Mesenchymal stem cell (in vitro differentiated cells and primary cell): ENCODE data around the gene ZNF439.
"Not testable (repeated sequence)": the region's sequence is repeated elsewhere in the genome, so short reads cannot be mapped to it uniquely, and the experiment has no call there.

Experiments used
- DNase-seq: peaks from one replicate; pipeline ENCODE4 v3.0.0-alpha.2; 2013
- H2AFZ ChIP-seq: one replicate; pipeline ENCODE4 v1.6.1; 2013; ENCODE audit warnings: low read depth, mild to moderate bottlenecking, control low read depth, inconsistent platforms, low read length, moderate library complexity
- H2AK5ac ChIP-seq: 2 replicates; pipeline ENCODE4 v1.6.1; 2013; ENCODE audit warnings: low read length, moderate library complexity, mild to moderate bottlenecking, inconsistent platforms; ENCODE audit not compliant: severe bottlenecking
- H2BK120ac ChIP-seq: one replicate; pipeline ENCODE4 v1.6.1; 2013; ENCODE audit warnings: low read depth, mild to moderate bottlenecking, inconsistent platforms, low read length, moderate library complexity
- H2BK12ac ChIP-seq, 2 experiments: one replicate each; pipeline ENCODE4 v1.6.1; 2013; ENCODE audit warnings: inconsistent platforms in 2 of 2, low read length in 2 of 2, mild to moderate bottlenecking in 2 of 2, moderate library complexity in 2 of 2, control low read depth in 1 of 2
- H2BK15ac ChIP-seq: one replicate; pipeline ENCODE4 v1.6.1; 2013; ENCODE audit warnings: mild to moderate bottlenecking, low read depth, inconsistent platforms; ENCODE audit not compliant: poor library complexity, severe bottlenecking
- H2BK5ac ChIP-seq: 2 replicates; pipeline ENCODE4 v1.6.1; 2013; ENCODE audit warnings: low read depth, mild to moderate bottlenecking, low read length, control low read depth, inconsistent platforms; ENCODE audit not compliant: poor library complexity, severe bottlenecking
- H3K14ac ChIP-seq, 2 experiments: one replicate each; pipeline ENCODE4 v1.6.1; 2013; ENCODE audit warnings: inconsistent platforms in 2 of 2, low read length in 2 of 2, control low read depth in 1 of 2, mild to moderate bottlenecking in 1 of 2, moderate library complexity in 1 of 2
- H3K18ac ChIP-seq, 2 experiments: one replicate each; pipeline ENCODE4 v1.6.1; 2013; ENCODE audit warnings: inconsistent platforms in 2 of 2, low read length in 2 of 2, control low read depth in 1 of 2, low read depth in 1 of 2, mild to moderate bottlenecking in 1 of 2
- H3K23ac ChIP-seq, 2 experiments: one replicate each; pipeline ENCODE4 v1.6.1; 2013; ENCODE audit warnings: inconsistent platforms in 2 of 2, low read length in 2 of 2, mild to moderate bottlenecking in 2 of 2, moderate library complexity in 2 of 2, control low read depth in 1 of 2
- H3K27ac ChIP-seq: 2 replicates; pipeline ENCODE4 v1.5.1; 2013; ENCODE audit warnings: mild to moderate bottlenecking, moderate library complexity, low read length, control low read depth, inconsistent platforms; ENCODE audit not compliant: poor library complexity, severe bottlenecking
- H3K27me3 ChIP-seq, 2 experiments: 2 replicates each; pipeline versions ENCODE4 v1.6.1 to v1.7.0; 2013; ENCODE audit warnings: low read length in 2 of 2, mild to moderate bottlenecking in 2 of 2, moderate library complexity in 2 of 2, control low read depth in 1 of 2, inconsistent platforms in 1 of 2; ENCODE audit not compliant: control insufficient read depth in 1 of 2, insufficient read depth in 1 of 2
- H3K36me3 ChIP-seq, 2 experiments: 2 replicates each; pipeline versions ENCODE4 v1.6.1 to v1.7.0; 2013; ENCODE audit warnings: low read length in 2 of 2, control low read depth in 1 of 2, inconsistent platforms in 1 of 2, low read depth in 1 of 2, mild to moderate bottlenecking in 1 of 2; ENCODE audit not compliant: insufficient read depth in 2 of 2, control insufficient read depth in 1 of 2
- H3K4ac ChIP-seq, 2 experiments: one replicate each; pipeline ENCODE4 v1.6.1; 2013; ENCODE audit warnings: inconsistent platforms in 2 of 2, low read length in 2 of 2, mild to moderate bottlenecking in 2 of 2, moderate library complexity in 2 of 2, control low read depth in 1 of 2, low read depth in 1 of 2
- H3K4me1 ChIP-seq: 2 replicates; pipeline ENCODE4 v1.6.1; 2013; ENCODE audit warnings: low read depth, low read length, control low read depth; ENCODE audit not compliant: control insufficient read depth, insufficient read depth
- H3K4me2 ChIP-seq: 2 replicates; pipeline ENCODE4 v1.6.1; 2013; ENCODE audit warnings: low read length, mild to moderate bottlenecking, inconsistent platforms; ENCODE audit not compliant: poor library complexity, severe bottlenecking
- H3K4me3 ChIP-seq, 2 experiments: 2 replicates each; pipeline versions ENCODE4 v1.5.1 to v1.7.0; 2013; ENCODE audit warnings: low read length in 2 of 2, mild to moderate bottlenecking in 2 of 2, control low read depth in 1 of 2, low read depth in 1 of 2; ENCODE audit not compliant: insufficient read depth in 1 of 2
- H3K79me1 ChIP-seq: replicated peaks from 2 replicates; pipeline ENCODE4 v1.6.1; 2013; ENCODE audit warnings: mild to moderate bottlenecking, control low read depth, low read length, inconsistent platforms; ENCODE audit not compliant: poor library complexity, severe bottlenecking
- H3K9ac ChIP-seq: 2 replicates; pipeline ENCODE4 v1.7.0; 2013; ENCODE audit warnings: mild to moderate bottlenecking, low read length, moderate library complexity
- H3K9me3 ChIP-seq: 2 replicates; pipeline ENCODE4 v1.7.0; 2013; ENCODE audit warnings: mild to moderate bottlenecking, low read length; ENCODE audit not compliant: control insufficient read depth
- H4K8ac ChIP-seq: one replicate; pipeline ENCODE4 v1.6.1; 2013; ENCODE audit warnings: inconsistent platforms, mild to moderate bottlenecking, low read length, moderate library complexity
- H4K91ac ChIP-seq: one replicate; pipeline ENCODE4 v1.6.1; 2013; ENCODE audit warnings: mild to moderate bottlenecking, low read length, inconsistent platforms
- whole genome bisulfite sequencing: methylation state at CpG from one replicate; pipeline ENCODE4 v1.1.7; 2013; ENCODE audit warnings: mixed read lengths; 5-methylcytosine and 5-hydroxymethylcytosine counted together

The ZNF439 gene

DNA sequence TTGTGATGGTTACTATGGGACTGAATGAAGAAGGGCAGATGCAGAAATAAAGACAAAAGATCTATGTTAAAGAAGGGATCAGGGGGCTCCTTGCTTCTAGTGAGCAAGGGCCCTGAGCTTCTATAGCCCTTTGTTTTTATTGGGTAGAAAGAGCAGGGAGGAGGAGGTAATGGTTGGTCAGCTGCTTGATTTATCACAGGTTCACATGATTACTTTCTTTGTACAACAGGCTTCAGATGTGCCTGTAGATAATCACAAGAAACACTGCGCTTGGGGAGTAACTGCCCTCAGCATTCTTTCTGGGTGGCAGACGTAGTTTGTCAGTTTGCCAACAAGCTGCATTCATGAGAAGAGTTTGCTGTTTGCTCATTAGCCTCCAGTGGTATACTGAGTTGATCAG is 4.8 kb upstream of the ZNF439 start:
- Histone ChIP-seq H3K27ac (no peak overlapping the region), H3K14ac (no peak overlapping the region), H3K79me1 (no peaks in the 10 kb centered on the region), H2BK15ac (no peak overlapping the region), H3K4ac (no peak overlapping the region), H3K9me3 (peaks cover 3% of the 10 kb centered on the region), H4K91ac (no peak overlapping the region), H3K4me2 (no peak overlapping the region), H3K36me3 (no peaks in the 10 kb centered on the region), H3K4me1 (no peaks in the 10 kb centered on the region), H2AK5ac (no peak overlapping the region), H3K9ac (no peak overlapping the region), H3K23ac (no peak overlapping the region), H2AFZ (no peak overlapping the region), H2BK5ac (no peak overlapping the region), H2BK12ac (no peak overlapping the region), H3K27me3 (no peaks in the 10 kb centered on the region), H4K8ac (no peak overlapping the region), H3K18ac (no peak overlapping the region), H2BK120ac (no peak overlapping the region), H3K4me3 (no peak overlapping the region)
- WGBS = 70% methylated on average over 2 of the region's 2 CpGs
- no peak for DNase-seq

GRCh38 chr19:11847615-11848014 is 911 bp upstream of the ZNF439 start:
- H2BK120ac ChIP-seq, H3K9me3 ChIP-seq, H3K4me2 ChIP-seq, H3K36me3 ChIP-seq, H3K18ac ChIP-seq, H3K27ac ChIP-seq, H3K23ac ChIP-seq, H3K27me3 ChIP-seq, H3K9ac ChIP-seq, H3K4me3 ChIP-seq, H2BK15ac ChIP-seq, H2BK5ac ChIP-seq, H2BK12ac ChIP-seq, DNase-seq, H3K14ac ChIP-seq, H2AK5ac ChIP-seq, H2AFZ ChIP-seq, H3K4ac ChIP-seq, H4K8ac ChIP-seq, H4K91ac ChIP-seq, H3K4me1 ChIP-seq, H3K79me1 ChIP-seq: not testable (repeated sequence)
- WGBS = 77% methylated on average over 6 of the region's 6 CpGs

- Histone ChIP-seq H2AK5ac (no peak overlapping the region), H3K14ac (peak overlapping the region in 1 of 2 experiments; percentile 41), H3K27ac (no peak overlapping the region), H3K23ac (no peak overlapping the region), H4K91ac (no peak overlapping the region), H3K36me3 (no peaks in the 10 kb centered on the region), H4K8ac (no peak overlapping the region), H3K79me1 (no peaks in the 10 kb centered on the region), H3K9ac (no peak overlapping the region), H3K18ac (no peak overlapping the region), H2BK12ac (no peak overlapping the region), H2BK120ac (no peak overlapping the region), H3K4ac (no peak overlapping the region), H3K27me3 (no peaks in the 10 kb centered on the region), H3K4me1 (no peaks in the 10 kb centered on the region), H3K9me3 (peaks cover 2% of the 10 kb centered on the region), H2BK5ac (no peak overlapping the region), H2AFZ (no peak overlapping the region), H3K4me2 (no peak overlapping the region), H3K4me3 (peak overlapping the region in 1 of 2 experiments; percentile 77), H2BK15ac (no peak overlapping the region)
- 91% methylated on average over 11 of the region's 11 CpGs for WGBS
- DNase-seq = no peak
Measured at GRCh38 chr19:11848200-11848593, 329 bp upstream of the ZNF439 start.

DNA sequence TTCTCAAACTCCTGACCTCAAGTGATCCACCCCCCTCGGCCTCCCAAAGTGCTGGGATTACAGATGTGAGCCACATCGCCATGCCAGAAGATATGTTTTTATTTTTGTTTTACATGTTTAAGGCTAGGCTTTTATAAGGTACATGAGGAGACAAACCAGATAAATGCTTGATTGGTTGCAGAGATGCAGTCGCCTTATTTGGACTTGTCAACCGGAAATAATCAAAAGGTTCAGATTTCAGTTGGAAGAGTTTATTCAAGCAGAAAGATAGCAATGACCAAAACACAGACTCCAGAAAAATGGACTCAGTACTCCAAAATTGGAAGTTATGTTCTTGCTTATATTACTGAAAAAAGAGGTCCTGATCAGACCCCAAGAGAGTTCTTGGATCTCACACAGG is 1.8 kb downstream of the ZNF439 start:
- not testable (repeated sequence) for H3K27ac ChIP-seq, H2BK5ac ChIP-seq, H3K4me2 ChIP-seq, H3K9ac ChIP-seq, H3K18ac ChIP-seq, H3K4me3 ChIP-seq, H3K79me1 ChIP-seq, H2BK15ac ChIP-seq, H3K4ac ChIP-seq, H4K91ac ChIP-seq, H2AFZ ChIP-seq, DNase-seq, H3K27me3 ChIP-seq, H2BK120ac ChIP-seq, H3K14ac ChIP-seq, H3K23ac ChIP-seq, H2AK5ac ChIP-seq, H3K4me1 ChIP-seq, H4K8ac ChIP-seq, H2BK12ac ChIP-seq, H3K36me3 ChIP-seq
- H3K9me3 ChIP-seq = peaks cover 10% of the 10 kb centered on the region
- 88% methylated on average over 4 of the region's 4 CpGs for WGBS
